Right atrium auricular region (tissue), 2 donors: ENCODE results near the gene BANP. TPM values are rescaled to one million over a fixed set of nuclear protein-coding genes. Genes with fewer than 3 reads are reported as not detected.

ENCODE experiments used
- DNase-seq: peaks from one replicate; pipeline ENCODE4 v3.0.0-alpha.2; 2019; ENCODE audit warnings: low spot score
- H3K27ac ChIP-seq, 2 donors: fragments of 200-600 bp; sonication (generic); 1 replicate in 1 of 2; 2 replicates in 1 of 2; pipeline ENCODE4 v1.5.1; 2016 to 2019
- H3K27me3 ChIP-seq, 2 donors: fragments of 200-600 bp; sonication (generic); one replicate each; pipeline versions ENCODE4 v1.5.1 to v1.6.0; 2017 to 2019
- H3K36me3 ChIP-seq: fragments of 200-600 bp; sonication (generic); one replicate; pipeline ENCODE4 v1.5.1; 2016
- H3K4me1 ChIP-seq, 2 donors: fragments of 200-600 bp; sonication (generic); one replicate each; pipeline versions ENCODE4 v1.5.1 to v1.6.0; 2017 to 2019
- H3K4me3 ChIP-seq, 2 donors: fragments of 200-600 bp; sonication (generic); 1 replicate in 1 of 2; 2 replicates in 1 of 2; pipeline ENCODE4 v1.5.1; 2017 to 2019; ENCODE audit warnings: mild to moderate bottlenecking in 1 of 2, moderate library complexity in 1 of 2
- H3K9me3 ChIP-seq, 2 donors: fragments of 200-600 bp; sonication (generic); one replicate each; pipeline ENCODE4 v1.5.1; 2019
- CTCF ChIP-seq, 2 donors: fragments of 200-600 bp; sonication (generic); IDR thresholded peaks; one replicate each; pipeline ENCODE4 v1.5.1; 2019; ENCODE audit warnings: antibody characterized with exemption in 2 of 2
- total RNA-seq, 2 donors: library from RNA; depleted of rRNA; stranded (reverse); fragments of >200 nt; gene quantifications; one replicate each; pipeline ENCODE4 v1.1.0, GENCODE V29; 2016

BANP gene
- total RNA-seq, 2 donors from 2014 or later: 10.4 to 14.4 TPM

GRCh38 chr16:88058817-88059216, 107.6 kb downstream of the BANP start:
- Histone ChIP-seq H3K27me3 (no peaks in the 10 kb centered on the region), H3K36me3 (peaks cover 12% of the 10 kb centered on the region), H3K4me3 (no peak overlapping the region), H3K9me3 (no peaks in the 10 kb centered on the region), H3K27ac (no peak overlapping the region), H3K4me1 (peaks cover 0 to 21% of the 10 kb centered on the region in 2 donors)
- DNase-seq: no peak
- no peak for TF ChIP-seq CTCF (IDR thresholded peaks at IDR 0.05)

- DNase-seq: no peak
- no peak for TF ChIP-seq CTCF (IDR thresholded peaks at IDR 0.05)
- no peaks in the 10 kb centered on the region for H3K9me3 ChIP-seq
- H3K4me1 ChIP-seq: peaks cover 0 to 24% of the 10 kb centered on the region in 2 donors
- H3K4me3 ChIP-seq: no peak overlapping the region
- no peak overlapping the region for H3K27ac ChIP-seq
- no peaks in the 10 kb centered on the region for H3K27me3 ChIP-seq
- H3K36me3 ChIP-seq: peaks cover 12% of the 10 kb centered on the region
Observed at GRCh38 chr16:88059701-88060386, 108.6 kb downstream of the BANP start.

GRCh38 chr16:88060524-88061219, 109.4 kb downstream of the BANP start:
- no peak overlapping the region for H3K27ac ChIP-seq
- H3K9me3 ChIP-seq: no peaks in the 10 kb centered on the region
- no peaks in the 10 kb centered on the region for H3K27me3 ChIP-seq
- no peak for DNase-seq
- no peak overlapping the region for H3K4me3 ChIP-seq
- peaks cover 0 to 24% of the 10 kb centered on the region in 2 donors for H3K4me1 ChIP-seq
- TF ChIP-seq CTCF (IDR thresholded peaks at IDR 0.05): no peak
- peaks cover 12% of the 10 kb centered on the region for H3K36me3 ChIP-seq

- Histone ChIP-seq H3K36me3 (peaks cover 12% of the 10 kb centered on the region), H3K9me3 (no peaks in the 10 kb centered on the region), H3K27me3 (no peaks in the 10 kb centered on the region), H3K27ac (peak overlapping the region; percentile 72 to 73), H3K4me1 (peaks cover 0 to 24% of the 10 kb centered on the region in 2 donors), H3K4me3 (no peak overlapping the region)
- TF ChIP-seq CTCF (IDR thresholded peaks at IDR 0.05): no peak
- DNase-seq: no peak
Observed at GRCh38 chr16:88061346-88062110, 110.3 kb downstream of the BANP start.

GRCh38 chr16:88062341-88063210, 111.3 kb downstream of the BANP start:
- Histone ChIP-seq H3K27me3 (no peaks in the 10 kb centered on the region), H3K4me1 (peaks cover 0 to 24% of the 10 kb centered on the region in 2 donors), H3K27ac (peak overlapping the region; percentile 72 to 73), H3K9me3 (no peaks in the 10 kb centered on the region), H3K4me3 (no peak overlapping the region), H3K36me3 (peaks cover 12% of the 10 kb centered on the region)
- peak; percentile 85 for DNase-seq
- TF ChIP-seq CTCF (IDR thresholded peaks at IDR 0.05): no peak
